Panc1 (cell line): ENCODE data around the gene MPRIP. TPM values are rescaled to one million over a fixed set of nuclear protein-coding genes. Genes with fewer than 3 reads are reported as not detected.

Experiments used
- ATAC-seq: fragments of 200-7000 bp; cut with Tn5 transposase; 2 replicates; pipeline ENCODE4 v1.9.1; 2020; ENCODE audit warnings: mild to moderate bottlenecking, moderate library complexity
- BruUV-seq: library from RNA; stranded (reverse); fragments of 400-500 nt; replicated peaks from 2 replicates; lab custom pipeline; 2021; lab: Mats Ljungman, UMichigan
- CTCF ChIA-PET: fragments of 300-600 bp; sonication (Branson Sonifier 250); formaldehyde crosslinking; loops from one replicate; lab custom pipeline; 2022; ENCODE audit warnings: antibody characterized with exemption; lab: Charles Lee
- POLR2A ChIA-PET: fragments of 300-600 bp; sonication (Branson Sonifier 250); formaldehyde crosslinking; loops from one replicate; lab custom pipeline; 2022; ENCODE audit warnings: antibody characterized with exemption; lab: Charles Lee
- DNase-seq: peaks from one replicate; pipeline ENCODE4 v3.0.0-alpha.2; 2010; ENCODE audit warnings: low read depth, low spot score
- H3K27ac ChIP-seq: 2 replicates; pipeline ENCODE4 v1.5.1; 2011; ENCODE audit warnings: mild to moderate bottlenecking, low read length, inconsistent platforms
- H3K27me3 ChIP-seq: fragments of 200-500 bp; sonication (Bioruptor generic); 2 replicates; pipeline ENCODE4 v1.6.0; 2014; ENCODE audit warnings: low read length, inconsistent platforms; ENCODE audit not compliant: control insufficient read depth, insufficient read depth
- H3K36me3 ChIP-seq: fragments of 200-500 bp; sonication (Bioruptor generic); 2 replicates; pipeline ENCODE4 v1.5.1; 2014; ENCODE audit warnings: inconsistent platforms, mild to moderate bottlenecking, low read length, moderate library complexity; ENCODE audit not compliant: control insufficient read depth, insufficient read depth
- H3K4me1 ChIP-seq: 2 replicates; pipeline ENCODE4 v1.5.1; 2011; ENCODE audit warnings: inconsistent platforms, mild to moderate bottlenecking, low read length, moderate library complexity; ENCODE audit not compliant: control insufficient read depth, insufficient read depth
- H3K4me3 ChIP-seq, 2 experiments: 2 replicates each; pipeline ENCODE4 v1.5.1; 2011 to 2012; ENCODE audit warnings: low read depth in 2 of 2, low read length in 2 of 2, mild to moderate bottlenecking in 2 of 2, inconsistent platforms in 1 of 2, moderate library complexity in 1 of 2
- H3K9me3 ChIP-seq: fragments of 200-500 bp; sonication (Bioruptor generic); 2 replicates; pipeline ENCODE4 v1.5.1; 2014; ENCODE audit warnings: low read depth, mild to moderate bottlenecking, inconsistent platforms, low read length, moderate library complexity; ENCODE audit not compliant: control insufficient read depth, insufficient read depth
- POLR2AphosphoS5 ChIP-seq: IDR thresholded peaks from 2 replicates; pipeline ENCODE4 v1.6.1; 2012; ENCODE audit warnings: mild to moderate bottlenecking, low read depth, low read length, moderate library complexity
- REST ChIP-seq, 2 experiments: IDR thresholded peaks; 2 replicates each; pipeline ENCODE4 v1.6.1; 2011 to 2012; ENCODE audit warnings: low read depth in 2 of 2, control low read depth in 1 of 2, low read length in 1 of 2, mild to moderate bottlenecking in 1 of 2, moderate library complexity in 1 of 2; ENCODE audit not compliant: insufficient read depth in 1 of 2
- SIN3A ChIP-seq: IDR thresholded peaks from 2 replicates; pipeline ENCODE4 v1.6.1; 2012; ENCODE audit warnings: low read depth, mild to moderate bottlenecking, low read length, moderate library complexity, borderline replicate concordance; ENCODE audit not compliant: insufficient read depth
- TCF7L2 ChIP-seq: IDR thresholded peaks from 2 replicates; pipeline ENCODE4 v1.6.1; 2011; ENCODE audit warnings: mild to moderate bottlenecking, low read depth, low read length, inconsistent platforms
- in situ Hi-C: cut with HindIII; loops from 2 replicates; pipeline ENCODE4 v1.10.0; 2016; ENCODE audit warnings: low sequenced_read_pairs, low pct_unique_long_range_greater_than_20kb
- intact Hi-C: fragments of 100-400 bp; cut with micrococcal nuclease; formaldehyde crosslinking; loops from one replicate; pipeline ENCODE4 v1.10.0; 2022; ENCODE audit not compliant: unreplicated experiment
- total RNA-seq: library from RNA; stranded (reverse); gene quantifications from one replicate; pipeline ENCODE4 v1.2.1, GENCODE V29; 2021; ENCODE audit not compliant: unreplicated experiment
- TF ChIP-seq, protein P1 (sequence below): fragments of 450-650 bp; IDR thresholded peaks from 2 replicates; pipeline ENCODE4 v1.5.1; 2017; ENCODE audit warnings: mild to moderate bottlenecking

Gene MPRIP
- total RNA-seq, 1 experiment from 2014 or later, result 155 TPM

- H3K4me3 ChIP-seq, result no peak overlapping the region
- POLR2A ChIA-PET, result no interaction called here
- intact Hi-C loops, result no loop called here
- no TSS peak for BruUV-seq
- in situ Hi-C loops, result no loop called here
- TF ChIP-seq TCF7L2 (no peak), REST (IDR thresholded peaks at IDR 0.05; ENCODE audit: insufficient read depth in 1 of 2, low read depth in 2 of 2, low read length in 1 of 2) (no peak), SIN3A (no peak), POLR2AphosphoS5 (no peak)
- TF ChIP-seq, protein P1, sequence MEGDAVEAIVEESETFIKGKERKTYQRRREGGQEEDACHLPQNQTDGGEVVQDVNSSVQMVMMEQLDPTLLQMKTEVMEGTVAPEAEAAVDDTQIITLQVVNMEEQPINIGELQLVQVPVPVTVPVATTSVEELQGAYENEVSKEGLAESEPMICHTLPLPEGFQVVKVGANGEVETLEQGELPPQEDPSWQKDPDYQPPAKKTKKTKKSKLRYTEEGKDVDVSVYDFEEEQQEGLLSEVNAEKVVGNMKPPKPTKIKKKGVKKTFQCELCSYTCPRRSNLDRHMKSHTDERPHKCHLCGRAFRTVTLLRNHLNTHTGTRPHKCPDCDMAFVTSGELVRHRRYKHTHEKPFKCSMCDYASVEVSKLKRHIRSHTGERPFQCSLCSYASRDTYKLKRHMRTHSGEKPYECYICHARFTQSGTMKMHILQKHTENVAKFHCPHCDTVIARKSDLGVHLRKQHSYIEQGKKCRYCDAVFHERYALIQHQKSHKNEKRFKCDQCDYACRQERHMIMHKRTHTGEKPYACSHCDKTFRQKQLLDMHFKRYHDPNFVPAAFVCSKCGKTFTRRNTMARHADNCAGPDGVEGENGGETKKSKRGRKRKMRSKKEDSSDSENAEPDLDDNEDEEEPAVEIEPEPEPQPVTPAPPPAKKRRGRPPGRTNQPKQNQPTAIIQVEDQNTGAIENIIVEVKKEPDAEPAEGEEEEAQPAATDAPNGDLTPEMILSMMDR, result no peak
- CTCF ChIA-PET, result no interaction called here
- DNase-seq (no peak), ATAC-seq (no peak)
- no peaks in the 10 kb centered on the region for H3K4me1 ChIP-seq
- no peaks in the 10 kb centered on the region for H3K9me3 ChIP-seq
- no peak overlapping the region for H3K27ac ChIP-seq
- H3K27me3 ChIP-seq, result no peaks in the 10 kb centered on the region
- no peaks in the 10 kb centered on the region for H3K36me3 ChIP-seq
These were observed 47.8 kb downstream of the MPRIP start for GRCh38 chr17:17089796-17090641.

DNA sequence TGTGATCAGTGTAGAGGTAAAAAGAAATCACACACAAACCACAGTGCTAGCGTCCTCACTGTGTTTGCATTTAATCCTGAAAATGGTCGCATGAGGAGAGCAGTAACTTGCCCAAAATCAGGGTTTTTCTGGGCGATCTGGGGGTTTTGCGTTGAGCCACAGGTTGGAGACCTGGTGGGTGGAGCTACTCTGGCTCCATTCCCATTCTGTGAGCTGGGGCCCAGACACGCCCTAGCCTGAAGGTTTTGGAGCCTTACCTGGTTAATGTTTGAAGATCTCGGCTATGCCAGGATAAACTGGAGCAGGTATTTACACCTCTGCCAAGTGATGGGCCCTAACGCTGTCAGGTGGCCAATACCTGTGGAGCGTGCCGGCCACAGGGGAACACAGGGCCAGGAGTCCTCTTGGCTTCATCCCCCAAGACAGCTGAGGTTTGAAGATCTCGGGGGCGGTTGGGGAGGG is 48.4 kb downstream of the MPRIP start:
- H3K9me3 ChIP-seq, result no peaks in the 10 kb centered on the region
- ChIA-PET CTCF (no interaction called here), POLR2A (no interaction called here)
- TF ChIP-seq TCF7L2 (no peak), SIN3A (no peak), POLR2AphosphoS5 (no peak), REST (IDR thresholded peaks at IDR 0.05; ENCODE audit: insufficient read depth in 1 of 2, low read depth in 2 of 2, low read length in 1 of 2) (no peak)
- TF ChIP-seq, protein P1, result no peak
- in situ Hi-C loops, result no loop called here
- no peak for DNase-seq
- no peak overlapping the region for H3K27ac ChIP-seq
- no TSS peak for BruUV-seq
- no peaks in the 10 kb centered on the region for H3K36me3 ChIP-seq
- H3K4me3 ChIP-seq, result no peak overlapping the region
- intact Hi-C loops, result no loop called here
- ATAC-seq, result no peak
- no peaks in the 10 kb centered on the region for H3K4me1 ChIP-seq
- H3K27me3 ChIP-seq, result no peaks in the 10 kb centered on the region
